ENCODE results near the gene CCDC136.
A peak's percentile ranks its signal among the peaks of the same experiment; 100 is the strongest.

The CCDC136 gene

DNA sequence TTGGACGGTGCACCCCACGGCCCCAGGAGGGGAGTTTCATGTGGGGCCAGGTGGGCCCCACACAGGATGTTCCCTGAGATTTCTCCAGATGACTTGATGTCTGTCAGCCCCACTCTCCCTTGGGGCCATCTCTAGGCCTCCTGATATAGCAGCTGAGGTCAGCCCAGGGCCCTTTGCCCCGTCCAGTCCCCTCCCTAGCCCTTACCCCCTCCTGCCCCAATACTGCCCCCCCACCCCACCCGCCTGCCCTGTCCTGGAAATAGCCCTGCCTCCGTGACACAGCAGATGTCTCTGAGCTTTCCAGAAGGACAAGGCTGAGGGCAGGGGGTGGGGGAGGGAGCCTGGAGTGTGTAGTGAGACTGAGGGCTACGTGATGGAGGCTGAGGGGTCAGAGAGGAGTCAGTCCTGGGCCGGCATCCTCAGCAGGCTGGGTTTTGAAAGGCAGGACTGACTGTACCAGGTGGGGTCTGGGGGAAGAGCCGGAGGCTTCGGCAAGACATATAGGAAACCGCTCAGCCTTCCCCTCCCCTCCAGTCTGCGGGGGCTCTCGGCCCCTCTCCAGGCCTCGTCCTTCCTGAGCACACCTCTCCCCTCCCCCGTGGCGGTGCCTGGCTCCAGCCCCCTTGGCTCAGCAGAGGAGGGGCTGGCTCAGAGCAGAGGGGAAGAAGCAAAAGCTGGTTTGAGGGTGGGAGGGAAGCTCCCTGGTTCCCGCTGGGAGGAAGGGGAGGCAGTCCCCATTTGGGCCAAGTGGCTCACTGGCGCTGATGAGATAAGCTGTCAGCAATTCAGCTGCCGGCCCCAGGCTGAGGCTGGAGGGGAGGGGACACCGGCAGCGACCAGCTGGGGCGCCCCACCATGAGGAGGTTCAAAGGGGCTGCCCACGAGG lies 40.5 kb downstream of the CCDC136 start:
- peak; percentile 10 for DNase-seq (ENCODE audit: low read depth)

DNA sequence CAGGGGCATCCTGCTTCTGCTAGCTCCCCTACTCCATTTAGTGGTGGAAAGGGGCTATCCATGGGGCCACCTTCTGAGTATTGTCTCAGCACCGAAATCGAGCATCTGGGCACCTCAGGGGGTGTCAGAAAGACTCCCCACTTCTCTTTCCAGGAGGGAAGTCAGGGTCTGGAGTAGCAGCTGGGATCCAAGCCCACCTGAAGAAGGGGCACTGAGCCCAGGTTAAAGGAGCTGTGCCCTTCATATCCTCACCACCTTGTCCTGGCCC lies 41.0 kb downstream of the CCDC136 start:
- no peak for DNase-seq (ENCODE audit: low read depth)

DNA sequence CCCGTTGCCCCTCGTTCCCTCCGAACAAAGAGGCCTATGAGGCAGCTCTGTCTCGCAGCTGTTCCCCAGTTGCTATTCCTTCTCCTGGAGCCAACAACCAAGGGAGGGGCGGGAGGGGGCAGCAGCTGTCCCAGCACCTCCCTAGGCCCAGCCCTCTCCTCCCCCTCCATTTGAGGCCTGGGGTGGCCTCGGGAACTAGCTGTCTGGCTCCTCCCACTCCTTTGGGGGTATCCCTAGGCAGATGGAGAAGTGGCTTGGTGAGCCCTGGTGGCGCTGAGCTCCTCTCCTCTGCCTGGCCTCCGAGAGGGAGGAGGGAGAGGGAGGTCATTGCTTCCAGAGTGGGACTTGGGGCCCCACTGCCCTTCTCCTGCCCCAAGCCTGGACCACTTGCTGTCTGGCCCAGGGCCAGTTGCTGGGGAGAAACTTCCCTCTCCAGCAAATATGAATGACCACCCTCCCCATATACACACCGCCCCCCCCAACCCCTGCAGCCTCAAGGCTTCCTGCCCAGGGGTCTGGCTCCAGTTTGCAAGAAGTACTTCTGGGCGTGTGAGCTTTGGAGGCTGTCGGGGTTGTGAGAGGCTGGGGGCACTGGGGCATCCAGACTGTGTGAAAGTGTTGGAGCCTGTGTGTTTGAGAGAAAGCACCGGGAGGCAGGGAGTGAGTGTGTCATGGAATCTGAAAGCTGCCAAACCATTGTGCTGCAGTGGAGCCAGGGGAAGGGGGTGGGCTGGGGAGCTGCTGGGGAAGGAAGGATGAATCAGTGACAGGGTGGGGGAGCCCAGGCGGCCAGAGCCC lies 41.6 kb downstream of the CCDC136 start:
- DNase-seq (ENCODE audit: low read depth), result peak; percentile 64

DNA sequence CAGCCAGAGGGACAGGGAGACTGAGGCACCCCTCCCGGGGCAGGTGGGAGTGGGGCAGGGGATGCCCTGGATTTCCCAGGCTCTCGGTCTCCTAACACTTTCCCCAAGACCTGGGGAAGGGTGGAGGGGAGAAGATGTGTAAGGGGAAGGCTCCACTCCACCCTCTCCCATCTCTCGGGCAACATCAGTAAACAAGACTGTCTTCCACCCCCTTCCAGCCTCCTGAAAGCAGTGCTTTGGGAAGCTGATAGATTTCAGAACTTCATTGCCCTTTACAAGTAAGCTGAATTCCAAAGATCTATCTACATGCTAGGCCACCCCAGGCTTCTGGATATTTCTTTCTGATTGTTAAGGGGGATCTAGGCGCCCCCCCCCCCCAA lies 42.2 kb downstream of the CCDC136 start:
- DNase-seq (ENCODE audit: low read depth), result peak; percentile 21

DNA sequence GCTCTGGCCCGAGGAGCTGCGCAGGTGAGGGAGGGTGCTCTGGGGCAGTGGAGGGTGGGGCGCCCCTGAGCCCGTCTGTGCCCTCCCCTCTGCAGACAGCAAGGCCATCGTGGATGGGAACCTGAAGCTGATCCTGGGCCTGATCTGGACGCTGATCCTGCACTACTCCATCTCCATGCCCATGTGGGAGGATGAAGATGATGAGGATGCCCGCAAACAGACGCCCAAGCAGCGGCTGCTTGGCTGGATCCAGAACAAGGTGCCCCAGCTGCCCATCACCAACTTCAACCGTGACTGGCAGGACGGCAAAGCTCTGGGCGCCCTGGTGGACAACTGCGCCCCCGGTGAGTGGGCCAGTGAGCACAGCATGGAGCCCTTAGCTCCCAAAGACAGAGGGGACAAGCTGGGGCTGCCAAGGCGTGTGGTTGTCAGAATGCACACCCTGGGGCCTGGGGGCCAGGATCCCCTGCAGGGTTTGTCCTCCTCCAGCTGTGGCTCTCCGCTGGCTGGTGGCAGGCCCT lies 43.5 kb downstream of the CCDC136 start:
- DNase-seq (ENCODE audit: low read depth), result no peak

DNA sequence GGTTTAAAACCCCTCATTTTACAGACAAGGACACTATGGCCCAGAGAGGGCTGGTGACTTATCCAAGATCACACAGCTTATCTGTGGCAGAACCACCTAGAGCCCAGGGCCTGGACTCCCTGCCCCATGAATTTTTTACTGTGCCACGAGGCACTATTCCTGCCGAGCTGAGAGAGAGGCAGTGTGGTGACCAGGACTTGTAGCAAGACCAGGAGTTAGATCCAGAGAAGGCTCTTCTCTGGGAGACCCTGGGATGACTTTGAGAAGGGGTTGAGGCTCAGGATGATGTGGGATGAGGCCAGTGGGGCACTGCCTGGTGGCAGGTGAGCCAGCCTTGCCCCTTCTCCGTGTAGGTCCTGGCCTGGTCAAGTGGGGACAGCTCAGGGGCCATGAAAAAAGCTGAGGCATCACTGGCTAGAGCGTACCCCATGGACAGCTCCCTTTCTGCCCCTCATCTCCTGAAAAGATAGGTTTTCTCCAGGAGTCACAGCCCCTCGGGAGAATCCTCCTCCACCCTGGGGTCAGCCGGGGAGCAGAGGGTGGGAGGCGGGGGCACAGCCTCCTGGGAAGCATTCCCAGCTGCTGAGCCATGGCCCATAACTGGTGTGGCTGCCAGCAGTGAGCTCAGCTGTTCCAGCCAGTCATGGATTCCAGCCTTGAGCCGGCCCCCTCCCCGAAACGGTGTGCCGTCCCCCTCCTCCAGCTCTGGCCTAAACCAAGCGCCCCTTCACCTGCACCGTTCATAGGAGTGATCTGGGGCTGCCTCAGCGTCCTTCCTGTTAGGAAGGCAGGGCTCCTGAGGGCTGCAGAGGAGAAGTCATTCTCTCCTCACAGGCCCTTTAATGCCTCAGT lies 44.2 kb downstream of the CCDC136 start:
- DNase-seq (ENCODE audit: low read depth), result no peak

DNA sequence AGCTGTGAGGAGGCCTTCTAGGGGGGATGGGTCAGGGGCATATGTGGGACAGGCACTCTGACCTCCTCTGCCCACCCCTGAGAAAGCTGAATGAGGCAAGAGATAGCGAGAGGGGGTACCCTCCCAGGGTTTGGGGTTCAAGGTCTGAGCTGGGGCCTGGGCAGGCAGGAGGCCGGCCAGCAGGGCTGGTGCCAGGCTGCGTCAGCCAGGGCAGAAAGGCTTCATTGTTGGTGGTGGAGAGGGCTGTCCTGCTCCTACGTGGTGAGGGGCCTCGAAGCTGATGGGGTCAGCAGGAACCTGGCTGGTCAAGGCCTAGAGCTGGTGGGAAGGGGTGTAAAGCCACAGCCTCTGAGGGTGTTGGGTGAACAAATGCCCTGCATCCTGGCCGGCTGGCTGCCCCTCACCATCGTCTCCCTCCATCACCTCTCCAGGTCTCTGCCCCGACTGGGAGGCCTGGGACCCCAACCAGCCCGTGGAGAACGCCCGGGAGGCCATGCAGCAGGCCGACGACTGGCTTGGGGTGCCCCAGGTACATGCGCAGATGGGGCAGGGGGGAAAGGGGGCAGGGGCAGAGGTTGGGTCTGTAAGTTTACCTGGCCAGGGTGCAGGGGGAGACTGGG lies 45.1 kb downstream of the CCDC136 start:
- no peak for DNase-seq (ENCODE audit: low read depth)

DNA sequence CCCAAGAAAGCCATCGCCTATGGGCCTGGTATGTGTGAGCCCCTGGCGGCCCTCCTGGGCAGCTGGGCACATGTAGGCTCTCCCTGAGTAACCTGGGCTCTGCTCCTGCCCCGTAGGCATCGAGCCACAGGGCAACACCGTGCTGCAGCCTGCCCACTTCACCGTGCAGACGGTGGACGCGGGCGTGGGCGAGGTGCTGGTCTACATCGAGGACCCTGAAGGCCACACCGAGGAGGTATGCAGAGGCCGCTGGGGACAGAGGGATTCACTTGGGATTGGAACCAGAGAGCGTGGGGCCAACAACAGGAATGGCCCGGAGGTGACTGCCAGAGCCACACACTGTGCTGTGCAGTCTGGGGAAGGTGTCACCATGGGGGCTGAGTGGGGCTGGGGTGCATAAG lies 45.8 kb downstream of the CCDC136 start:
- DNase-seq (ENCODE audit: low read depth), result no peak

DNA sequence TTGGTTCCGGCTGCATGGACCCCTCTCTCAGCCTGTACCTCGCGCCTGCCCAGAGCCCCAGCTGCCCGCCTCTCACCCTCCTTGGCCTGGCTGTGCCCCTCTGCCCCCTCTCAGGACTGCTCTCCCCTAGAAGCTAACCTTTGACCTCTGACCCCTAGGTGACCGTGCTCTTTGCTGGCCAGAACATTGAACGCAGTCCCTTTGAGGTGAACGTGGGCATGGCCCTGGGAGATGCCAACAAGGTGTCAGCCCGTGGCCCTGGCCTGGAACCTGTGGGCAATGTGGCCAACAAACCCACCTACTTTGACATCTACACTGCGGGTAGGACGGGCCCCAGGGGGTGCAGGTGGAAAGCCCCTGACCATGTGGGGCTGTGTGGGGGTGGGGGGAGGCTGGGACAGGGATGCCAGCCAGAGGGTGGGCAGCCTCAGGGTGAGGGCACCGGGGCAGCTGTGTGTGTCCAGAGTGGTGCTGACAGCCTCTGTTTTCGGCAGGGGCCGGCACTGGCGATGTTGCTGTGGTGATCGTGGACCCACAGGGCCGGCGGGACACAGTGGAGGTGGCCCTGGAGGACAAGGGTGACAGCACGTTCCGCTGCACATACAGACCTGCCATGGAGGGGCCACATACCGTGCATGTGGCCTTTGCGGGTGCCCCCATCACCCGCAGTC lies 46.5 kb downstream of the CCDC136 start:
- no peak for DNase-seq (ENCODE audit: low read depth)

DNA sequence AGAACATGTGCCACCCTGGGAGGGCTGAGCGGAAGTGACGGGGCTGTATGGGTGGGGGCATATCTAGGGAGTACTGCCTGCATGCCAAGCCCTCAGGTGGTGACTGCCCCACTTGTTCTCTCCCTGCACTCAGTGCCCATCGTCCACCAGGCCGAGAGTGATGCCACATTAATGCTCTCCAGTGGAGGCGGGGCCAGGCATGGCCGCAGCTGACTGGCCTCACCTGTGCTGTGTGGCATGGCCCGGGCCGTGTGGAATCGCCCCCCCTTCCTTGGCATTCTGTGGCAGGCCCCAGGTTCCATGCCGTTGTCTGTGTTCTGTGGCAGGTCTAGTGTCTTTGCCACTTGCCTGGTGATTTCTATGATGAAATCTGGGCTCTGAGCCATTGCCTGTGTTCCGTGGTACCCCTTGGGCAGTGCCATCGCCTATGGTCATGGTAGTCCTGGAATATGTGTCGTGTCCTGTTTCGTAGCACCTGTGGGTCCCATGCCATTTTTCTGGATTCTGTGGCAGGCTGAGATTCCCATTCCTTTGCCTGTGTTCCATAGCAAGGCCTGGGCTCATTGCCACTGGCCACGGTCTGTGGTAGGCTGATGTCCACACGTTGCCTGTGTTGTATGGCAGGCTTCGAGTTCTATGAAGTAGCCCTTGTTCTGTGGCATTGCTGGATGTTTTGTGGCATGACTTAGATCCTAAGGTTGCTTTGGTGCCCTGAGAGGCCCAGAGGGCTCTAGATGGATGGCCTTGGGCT lies 47.4 kb downstream of the CCDC136 start:
- DNase-seq (ENCODE audit: low read depth), result no peak

DNA sequence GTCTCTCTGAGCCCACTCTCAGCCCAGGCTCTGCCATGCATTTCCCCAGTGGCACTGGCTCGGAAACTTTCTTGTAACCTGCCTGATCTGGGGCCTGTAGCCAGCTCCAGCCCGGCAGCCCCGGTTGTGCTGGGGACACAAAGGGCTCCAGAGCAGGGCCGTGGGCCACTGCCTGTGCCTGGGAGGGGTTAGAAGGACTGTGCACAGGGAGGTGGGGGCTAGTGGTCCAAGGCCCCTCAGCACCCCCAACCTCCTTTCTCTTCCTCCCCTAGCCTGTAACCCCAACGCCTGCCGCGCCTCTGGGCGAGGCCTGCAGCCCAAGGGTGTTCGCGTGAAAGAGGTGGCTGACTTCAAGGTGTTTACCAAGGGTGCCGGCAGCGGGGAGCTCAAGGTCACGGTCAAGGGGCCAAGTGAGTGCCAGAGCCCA lies 48.0 kb downstream of the CCDC136 start:
- DNase-seq (ENCODE audit: low read depth), result no peak

DNA sequence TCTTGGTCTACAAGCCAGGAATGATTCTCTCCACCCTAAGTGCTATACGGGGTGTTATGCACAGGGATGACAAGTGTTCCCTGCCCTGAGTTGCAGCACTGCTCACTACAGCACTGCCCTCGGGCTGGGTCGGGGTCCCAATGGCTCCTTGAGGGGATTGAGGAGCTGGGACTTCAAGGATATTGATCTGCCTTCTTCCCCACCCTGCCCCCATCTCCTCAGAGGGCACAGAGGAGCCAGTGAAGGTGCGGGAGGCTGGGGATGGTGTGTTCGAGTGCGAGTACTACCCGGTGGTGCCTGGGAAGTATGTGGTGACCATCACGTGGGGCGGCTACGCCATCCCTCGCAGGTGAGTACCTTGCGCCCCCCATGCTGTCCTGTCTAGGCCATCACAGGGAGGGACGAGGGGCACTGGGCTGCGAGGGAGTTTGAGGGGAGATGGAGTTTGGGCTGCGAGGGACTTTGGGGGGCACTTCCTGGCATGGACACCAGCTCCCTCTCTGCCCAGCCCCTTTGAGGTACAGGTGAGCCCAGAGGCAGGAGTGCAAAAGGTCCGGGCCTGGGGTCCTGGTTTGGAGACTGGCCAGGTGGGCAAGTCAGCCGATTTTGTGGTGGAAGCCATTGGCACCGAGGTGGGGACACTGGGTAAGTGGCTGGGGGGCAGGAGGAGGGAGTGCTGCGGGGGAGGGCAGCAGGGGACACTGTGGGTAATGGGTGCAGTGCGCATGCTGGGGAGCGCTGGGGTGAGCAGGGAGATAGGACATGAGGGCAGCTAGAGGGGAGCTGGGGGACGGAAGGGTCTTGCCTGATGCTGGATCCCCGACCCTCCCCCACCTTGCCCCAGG lies 48.8 kb downstream of the CCDC136 start:
- DNase-seq (ENCODE audit: low read depth), result no peak

DNA sequence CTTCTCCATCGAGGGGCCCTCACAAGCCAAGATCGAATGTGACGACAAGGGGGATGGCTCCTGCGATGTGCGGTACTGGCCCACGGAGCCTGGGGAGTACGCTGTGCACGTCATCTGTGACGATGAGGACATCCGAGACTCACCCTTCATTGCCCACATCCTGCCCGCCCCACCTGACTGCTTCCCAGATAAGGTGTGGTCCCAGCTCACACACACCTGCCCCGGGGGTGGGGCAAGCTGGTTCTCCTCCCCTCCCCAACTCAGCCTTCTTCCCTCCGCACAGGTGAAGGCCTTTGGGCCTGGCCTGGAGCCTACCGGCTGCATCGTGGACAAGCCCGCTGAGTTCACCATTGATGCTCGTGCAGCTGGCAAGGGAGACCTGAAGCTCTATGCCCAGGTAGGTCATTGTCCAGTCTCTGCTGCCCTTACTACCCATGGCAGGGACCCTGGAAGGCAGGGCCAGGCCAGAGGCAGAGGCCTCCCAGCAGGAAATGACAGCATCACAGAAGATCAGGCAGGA lies 49.5 kb downstream of the CCDC136 start:
- no peak for DNase-seq (ENCODE audit: low read depth)

DNA sequence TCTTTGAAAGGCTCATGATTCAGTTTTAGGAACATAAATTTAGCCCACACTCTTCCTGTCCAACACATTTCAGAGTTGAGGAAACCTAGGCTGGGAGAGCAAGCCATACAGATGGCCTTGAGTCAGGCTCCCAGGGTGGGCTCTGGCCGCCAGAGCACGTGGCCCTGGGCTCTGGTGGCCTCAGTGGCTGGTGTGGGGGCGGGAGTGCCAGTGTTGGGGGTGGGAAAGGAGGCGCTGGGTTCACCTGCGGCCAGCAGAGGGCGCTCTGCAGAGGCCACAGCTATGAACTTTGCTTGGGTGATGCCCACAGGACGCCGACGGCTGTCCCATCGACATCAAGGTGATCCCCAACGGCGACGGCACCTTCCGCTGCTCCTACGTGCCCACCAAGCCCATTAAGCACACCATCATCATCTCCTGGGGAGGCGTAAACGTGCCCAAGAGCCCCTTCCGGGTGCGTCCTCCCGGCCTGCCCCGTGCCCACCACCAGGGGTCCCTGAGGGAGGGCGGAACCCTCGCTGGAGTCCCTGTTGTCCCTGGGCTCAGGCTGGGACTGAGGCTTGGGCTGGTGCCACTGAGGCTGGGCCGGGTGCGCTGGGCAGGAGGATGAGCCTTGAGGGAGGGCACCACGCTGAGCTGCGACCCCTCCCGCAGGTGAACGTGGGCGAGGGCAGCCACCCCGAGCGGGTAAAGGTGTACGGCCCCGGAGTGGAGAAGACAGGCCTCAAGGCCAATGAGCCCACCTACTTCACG lies 50.3 kb downstream of the CCDC136 start:
- no peak for DNase-seq (ENCODE audit: low read depth)

DNA sequence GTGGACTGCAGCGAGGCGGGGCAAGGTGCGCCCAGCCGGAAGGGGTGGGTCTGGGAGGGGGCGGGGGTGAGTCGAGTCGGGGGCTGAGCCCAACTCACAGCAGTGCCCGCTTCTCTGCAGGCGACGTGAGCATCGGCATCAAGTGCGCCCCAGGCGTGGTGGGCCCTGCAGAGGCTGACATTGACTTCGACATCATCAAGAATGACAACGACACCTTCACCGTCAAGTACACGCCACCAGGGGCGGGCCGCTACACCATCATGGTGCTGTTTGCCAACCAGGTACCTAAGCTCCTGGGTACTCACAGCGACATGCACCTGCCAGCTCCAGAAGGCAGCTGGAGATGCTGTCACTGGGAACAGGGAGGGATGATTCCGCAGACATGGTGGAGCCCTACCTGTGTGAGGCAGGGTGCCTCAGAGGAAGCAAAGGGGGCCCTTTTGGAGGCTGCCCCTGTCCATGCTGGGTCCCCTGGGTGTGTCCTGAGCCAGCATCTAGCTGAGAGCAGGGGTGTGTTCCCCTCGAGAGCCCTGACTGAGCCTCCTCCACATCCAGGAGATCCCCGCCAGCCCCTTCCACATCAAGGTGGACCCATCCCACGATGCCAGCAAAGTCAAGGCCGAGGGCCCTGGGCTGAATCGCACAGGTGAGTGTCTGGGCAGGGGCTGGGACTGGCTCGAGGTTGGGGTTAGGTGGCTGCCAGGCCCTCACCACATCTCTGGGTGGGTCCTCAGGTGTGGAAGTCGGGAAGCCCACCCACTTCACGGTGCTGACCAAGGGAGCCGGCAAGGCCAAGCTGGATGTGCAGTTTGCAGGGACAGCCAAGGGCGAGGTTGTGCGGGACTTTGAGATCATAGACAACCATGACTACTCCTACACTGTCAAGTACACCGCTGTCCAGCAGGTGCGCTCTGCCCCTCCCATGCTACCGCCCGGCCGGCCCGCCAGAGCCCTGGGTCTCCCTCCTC lies 51.2 kb downstream of the CCDC136 start:
- no peak for DNase-seq (ENCODE audit: low read depth)

DNA sequence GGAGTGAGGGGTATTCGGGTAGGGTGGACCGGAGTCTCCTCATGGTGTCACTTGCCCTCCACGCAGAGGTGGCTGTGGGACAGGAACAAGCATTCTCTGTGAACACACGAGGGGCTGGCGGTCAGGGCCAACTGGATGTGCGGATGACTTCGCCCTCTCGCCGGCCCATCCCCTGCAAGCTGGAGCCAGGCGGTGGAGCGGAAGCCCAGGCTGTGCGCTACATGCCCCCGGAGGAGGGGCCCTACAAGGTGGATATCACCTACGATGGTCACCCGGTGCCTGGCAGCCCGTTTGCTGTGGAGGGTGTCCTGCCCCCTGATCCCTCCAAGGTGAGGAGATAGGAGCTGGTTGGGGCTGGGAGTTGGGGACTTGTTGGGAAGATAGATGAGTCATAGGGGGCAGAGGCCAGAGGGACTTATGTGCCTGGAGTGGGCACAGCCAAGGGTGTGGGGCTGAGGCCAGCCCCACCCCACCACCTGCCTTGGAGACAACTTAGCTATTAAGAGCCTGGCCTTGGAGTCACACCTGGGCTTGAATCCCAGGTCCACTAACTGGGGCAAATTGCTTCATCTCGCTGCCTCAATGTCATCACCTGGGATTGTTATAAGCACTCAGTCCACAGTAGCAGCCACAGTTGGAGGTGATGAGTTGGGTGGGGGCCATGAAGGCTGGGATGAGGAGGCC lies 52.3 kb downstream of the CCDC136 start:
- no peak for DNase-seq (ENCODE audit: low read depth)

DNA sequence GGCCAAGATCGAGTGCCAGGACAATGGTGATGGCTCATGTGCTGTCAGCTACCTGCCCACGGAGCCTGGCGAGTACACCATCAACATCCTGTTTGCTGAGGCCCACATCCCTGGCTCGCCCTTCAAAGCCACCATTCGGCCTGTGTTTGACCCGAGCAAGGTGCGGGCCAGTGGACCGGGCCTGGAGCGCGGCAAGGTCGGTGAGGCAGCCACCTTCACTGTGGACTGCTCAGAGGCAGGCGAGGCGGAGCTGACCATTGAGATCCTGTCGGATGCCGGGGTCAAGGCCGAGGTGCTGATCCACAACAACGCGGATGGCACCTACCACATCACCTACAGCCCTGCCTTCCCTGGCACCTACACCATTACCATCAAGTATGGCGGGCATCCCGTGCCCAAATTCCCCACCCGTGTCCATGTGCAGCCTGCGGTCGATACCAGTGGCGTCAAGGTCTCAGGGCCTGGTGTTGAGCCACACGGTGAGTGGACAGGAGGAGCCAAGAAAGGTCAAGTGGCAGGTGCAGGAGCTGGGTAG lies 53.1 kb downstream of the CCDC136 start:
- no peak for DNase-seq (ENCODE audit: low read depth)

Data from fibroblast of gingiva (primary cell).